ENCODE data around the gene DDX4.

DDX4 gene

DNA sequence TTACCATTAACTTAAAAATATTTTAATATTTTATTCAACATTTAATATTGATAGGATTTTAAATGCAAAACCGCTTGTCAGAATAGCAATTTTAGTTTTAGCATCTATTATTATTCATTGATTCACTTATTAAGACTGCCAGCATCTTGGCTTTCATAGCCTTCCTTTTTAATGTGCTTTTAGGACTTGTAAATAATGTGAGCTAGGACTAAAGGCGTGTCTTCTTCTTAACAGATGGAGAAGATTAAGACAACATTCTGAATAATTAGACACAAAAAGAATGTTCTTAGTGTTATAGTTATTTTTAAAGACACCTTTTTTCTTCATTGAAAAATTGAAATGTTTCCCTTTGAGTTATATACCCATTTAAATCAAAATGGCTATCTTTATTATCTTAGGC is 120.2 kb downstream of the DDX4 start:
- DNase-seq (ENCODE audit: extremely low spot score, insufficient read length, low read depth) (no peak), FAIRE-seq (no peak)

DNA sequence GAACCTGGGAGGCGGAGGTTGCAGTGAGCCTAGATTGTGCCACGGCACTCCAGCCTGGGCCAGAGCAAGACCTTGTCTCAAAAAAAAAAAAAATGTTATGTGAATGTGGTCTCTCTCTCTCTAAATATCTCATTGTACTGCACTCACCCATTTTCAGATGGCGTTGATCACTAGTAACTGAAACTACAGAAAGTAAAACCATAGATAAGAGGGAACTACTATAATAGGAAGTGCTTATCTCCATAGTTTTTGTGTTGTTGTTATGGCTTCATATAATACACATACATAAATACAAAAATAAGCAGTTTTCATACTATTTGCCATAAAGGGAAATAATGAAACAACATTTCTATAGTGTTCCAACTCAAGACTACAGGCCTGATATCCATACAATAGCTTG is 122.4 kb downstream of the DDX4 start:
- DNase-seq (ENCODE audit: extremely low spot score, insufficient read length, low read depth) (no peak), FAIRE-seq (no peak)

DNA sequence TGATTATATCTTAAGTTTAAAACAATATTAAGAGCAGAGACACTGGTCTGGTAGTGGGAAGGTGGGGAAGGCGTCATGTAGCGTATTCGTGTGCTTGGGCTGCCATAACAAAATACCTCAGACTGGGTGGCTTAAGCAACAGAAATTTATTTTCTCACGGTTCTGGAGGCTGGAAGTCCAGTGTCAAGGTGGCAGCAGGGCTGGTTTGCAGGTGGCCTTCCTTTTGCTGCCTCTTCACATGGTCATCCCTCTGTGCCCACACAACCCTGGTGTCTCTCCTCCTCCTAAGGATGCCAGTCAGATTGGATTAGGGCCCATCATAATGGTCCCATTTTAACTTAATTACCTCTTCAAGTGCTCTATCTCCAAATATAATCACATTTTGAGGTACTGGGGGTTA is 122.8 kb downstream of the DDX4 start:
- FAIRE-seq, result no peak

DNA sequence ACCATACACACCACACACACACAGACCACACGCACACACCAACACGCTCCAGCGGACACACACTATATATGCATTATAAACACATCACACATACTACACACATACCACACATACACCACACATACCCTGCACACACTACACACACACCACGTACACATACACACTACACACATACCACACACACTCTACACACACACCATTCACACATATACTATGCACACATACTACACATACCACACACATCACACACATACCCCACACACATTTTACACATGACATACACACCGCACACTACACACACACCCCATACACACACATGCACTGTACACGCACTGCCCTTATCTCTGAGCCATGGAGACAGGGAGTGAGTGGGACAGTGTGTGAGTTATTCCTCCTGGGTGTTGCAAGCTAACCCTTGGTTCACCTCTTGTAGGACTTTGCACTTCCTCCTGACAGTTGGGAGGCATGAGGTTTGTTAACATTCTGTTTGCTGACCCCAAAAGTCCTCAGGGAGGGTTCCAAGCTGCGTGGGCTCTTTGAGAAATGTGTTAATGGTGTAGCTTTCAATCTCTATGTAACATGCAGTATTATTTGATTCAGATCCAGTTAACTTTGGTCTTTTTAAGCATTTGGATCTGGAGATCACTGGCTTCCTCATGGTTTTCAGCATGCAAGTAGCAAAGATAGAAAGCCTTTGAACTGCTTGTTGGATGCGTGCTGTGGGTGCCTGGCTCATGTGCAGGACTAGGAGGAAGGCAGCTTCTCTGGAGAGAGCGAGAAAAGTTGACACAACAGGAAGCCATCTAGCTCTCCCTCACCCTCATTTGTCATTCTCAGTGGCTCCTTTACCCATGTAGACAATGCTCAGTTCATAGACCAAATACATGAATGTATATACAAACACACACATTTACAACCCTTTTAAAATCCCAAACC is 127.0 kb downstream of the DDX4 start:
- DNase-seq (ENCODE audit: extremely low spot score, insufficient read length, low read depth) (no peak), FAIRE-seq (no peak)

More for the DNA sequence above, 122.8 kb downstream of the DDX4 start:
- no peak for DNase-seq (ENCODE audit: extremely low spot score, insufficient read length, low read depth)

DNA sequence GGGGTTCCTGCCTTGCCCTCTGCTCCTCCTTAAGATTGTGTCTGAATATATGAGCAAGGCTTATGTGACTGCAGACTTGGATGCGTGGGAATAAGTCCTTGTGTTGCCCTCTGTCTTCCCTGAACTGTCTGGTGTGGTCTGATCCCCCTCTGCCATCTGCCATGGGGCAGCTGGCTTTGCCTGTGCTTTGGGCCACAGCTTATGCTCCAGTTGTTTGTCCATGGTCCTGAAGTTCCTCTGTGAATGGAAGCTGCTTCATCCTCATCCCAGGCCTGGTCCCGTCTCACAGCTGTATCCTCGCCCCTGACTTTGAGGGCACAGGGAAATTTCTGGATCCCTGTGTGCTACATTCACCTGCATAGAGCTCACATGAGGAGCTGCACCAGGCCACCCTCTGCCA is 128.0 kb downstream of the DDX4 start:
- no peak for DNase-seq (ENCODE audit: extremely low spot score, insufficient read length, low read depth)

DNA sequence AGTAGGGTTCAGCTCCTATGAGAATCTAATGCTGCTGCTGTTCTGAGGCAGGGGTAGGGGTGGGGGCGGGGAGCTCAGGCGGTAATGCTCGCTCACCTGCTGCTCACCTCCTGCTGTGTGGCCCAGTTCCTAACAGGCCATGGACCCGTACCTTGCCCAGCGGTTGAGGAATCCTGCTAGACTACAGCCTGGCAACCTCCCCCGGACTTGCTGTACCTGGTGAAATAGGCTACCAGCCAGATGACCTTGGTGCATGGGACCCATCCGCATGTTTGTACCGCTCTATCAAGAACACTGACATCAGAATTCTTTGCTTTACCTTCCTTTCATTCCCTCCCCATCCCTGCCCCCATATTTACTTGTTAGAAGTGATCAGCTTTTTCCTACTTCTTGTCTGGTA is 128.6 kb downstream of the DDX4 start:
- no peak for DNase-seq (ENCODE audit: extremely low spot score, insufficient read length, low read depth)
- FAIRE-seq, result no peak

More for the DNA sequence above, 128.0 kb downstream of the DDX4 start:
- FAIRE-seq, result no peak

All from GM18507 (cell line).